DMS153 (cell line): ENCODE results near the gene CD2AP.
"Not testable (repeated sequence)": the region's sequence is repeated elsewhere in the genome, so short reads cannot be mapped to it uniquely, and the experiment has no call there.

Experiments used
- DNase-seq: peaks from one replicate; lab custom pipeline; 2025; lab: John Stamatoyannopoulos, UW

The CD2AP gene

DNA sequence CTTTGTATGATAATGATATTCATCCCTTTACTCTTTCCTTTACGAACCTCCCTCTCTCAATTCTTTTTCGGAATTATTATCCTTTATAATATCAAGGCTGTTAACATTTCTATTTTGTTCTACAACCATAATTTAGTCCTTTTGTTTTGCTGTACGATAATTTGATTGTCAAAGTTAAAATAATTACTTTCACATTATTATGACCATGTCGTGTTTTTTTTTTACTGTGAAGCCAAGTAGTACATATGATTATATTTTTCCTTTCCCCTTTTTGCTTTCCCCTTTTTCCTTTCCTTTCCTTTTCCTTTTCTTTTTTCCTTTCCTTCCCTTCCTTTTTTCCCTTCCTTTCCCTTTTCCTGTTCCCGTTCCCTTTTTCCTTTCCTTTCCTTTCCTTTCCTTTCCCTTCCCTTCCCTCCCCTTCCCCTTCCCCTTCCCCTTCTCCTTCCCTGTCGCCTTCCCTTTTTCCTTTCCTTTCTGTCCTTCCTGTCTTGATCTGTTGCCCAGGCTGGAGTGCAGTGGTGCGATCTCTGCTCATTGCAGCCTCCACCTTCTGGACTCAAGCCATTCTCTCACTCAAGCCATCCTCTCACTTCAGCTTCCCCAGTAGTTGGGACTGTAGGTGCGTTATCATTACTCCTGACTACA lies 19.5 kb downstream of the CD2AP start:
- no peak for DNase-seq

DNA sequence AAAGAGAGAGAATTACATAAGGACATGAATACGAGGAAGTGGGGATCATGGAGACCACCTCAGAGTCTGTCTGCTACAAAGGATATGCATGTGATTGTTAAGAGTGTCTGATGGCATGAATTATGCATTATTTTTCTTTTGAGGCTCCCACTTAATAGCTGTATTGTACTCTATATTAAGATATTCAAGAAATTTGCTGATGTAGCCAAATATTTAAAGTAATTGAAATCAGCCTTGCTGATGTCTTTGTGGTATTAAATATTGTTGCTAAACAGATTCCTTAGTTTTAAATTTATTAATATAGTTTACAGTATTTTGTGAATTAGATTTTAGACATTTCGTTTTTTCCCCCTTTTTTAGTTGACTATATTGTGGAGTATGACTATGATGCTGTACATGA lies 25.3 kb downstream of the CD2AP start:
- DNase-seq: no peak

DNA sequence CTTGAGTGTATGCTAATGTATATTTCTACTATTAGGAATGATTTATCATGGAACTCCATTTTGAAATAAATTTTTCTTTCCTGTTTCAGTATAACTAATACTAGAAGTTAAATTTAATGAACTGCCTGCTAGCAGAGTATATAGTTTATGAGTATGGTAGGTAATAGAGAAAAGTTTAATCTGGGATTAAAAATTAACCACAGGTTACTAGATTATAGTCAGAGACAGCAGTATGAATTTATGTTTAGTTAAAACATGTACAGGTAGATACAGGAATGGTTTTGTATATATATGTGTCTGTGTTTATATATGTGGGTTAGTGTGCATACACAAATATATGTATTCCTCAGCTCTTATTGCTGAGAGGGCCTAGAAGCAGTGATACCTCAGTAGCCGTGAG lies 32.3 kb downstream of the CD2AP start:
- no peak for DNase-seq

DNA sequence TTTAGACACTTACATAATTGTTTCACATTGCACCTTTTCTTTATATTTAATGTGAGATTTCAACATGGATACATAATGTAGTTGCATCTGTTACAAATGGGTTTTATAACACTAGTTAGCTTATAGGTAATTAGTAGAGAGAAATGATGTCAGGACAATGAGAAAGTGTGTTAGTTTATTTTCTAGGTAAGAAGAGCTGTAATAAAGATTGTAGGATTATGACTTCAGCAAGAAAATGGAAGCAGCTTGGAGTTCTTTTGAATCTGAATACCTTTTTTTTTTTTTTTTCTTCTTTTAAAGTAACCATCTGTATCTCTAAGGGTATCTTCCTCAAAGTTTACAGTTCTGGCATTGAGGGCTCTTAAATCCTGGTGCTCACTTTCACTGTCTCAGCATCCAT lies 35.3 kb downstream of the CD2AP start:
- no peak for DNase-seq

DNA sequence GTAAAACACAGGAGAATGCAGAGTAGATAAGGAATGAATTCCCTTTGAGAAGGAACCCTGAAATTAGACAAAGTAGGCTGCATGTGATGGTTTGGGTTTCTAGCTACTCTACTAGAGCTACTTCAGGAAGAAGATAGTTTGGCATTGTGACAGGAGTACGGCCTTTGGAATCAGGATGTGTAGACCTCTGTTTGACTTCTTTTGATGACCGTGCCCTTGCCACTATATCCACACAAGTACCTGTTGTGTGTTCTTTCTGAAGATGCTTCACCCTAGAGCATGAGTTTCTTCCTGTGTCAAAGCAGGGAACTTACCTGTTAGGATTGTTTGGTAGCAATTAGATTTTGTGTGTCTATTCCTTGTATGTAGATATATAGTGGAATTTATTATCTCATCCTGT lies 41.7 kb downstream of the CD2AP start:
- no peak for DNase-seq

DNA sequence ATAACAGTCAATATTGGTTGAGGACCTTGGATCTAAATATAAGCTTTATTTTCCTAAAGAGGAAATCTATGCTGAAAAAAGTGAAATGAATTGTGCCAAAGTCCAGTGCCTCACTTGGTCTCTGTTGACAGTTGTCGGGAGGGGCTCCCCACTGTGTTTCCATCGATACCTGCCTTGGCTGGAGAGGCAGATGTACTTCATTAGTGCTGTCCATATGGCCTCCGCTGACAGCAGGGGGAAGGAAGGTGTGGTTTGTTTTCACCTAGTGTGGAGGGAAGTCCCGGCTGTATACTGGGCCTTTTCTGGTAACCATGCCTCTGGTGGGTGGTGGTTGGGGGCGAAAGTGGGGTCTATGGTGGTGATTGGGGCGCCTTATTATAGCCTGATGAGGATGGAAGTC lies 42.7 kb downstream of the CD2AP start:
- DNase-seq: no peak

DNA sequence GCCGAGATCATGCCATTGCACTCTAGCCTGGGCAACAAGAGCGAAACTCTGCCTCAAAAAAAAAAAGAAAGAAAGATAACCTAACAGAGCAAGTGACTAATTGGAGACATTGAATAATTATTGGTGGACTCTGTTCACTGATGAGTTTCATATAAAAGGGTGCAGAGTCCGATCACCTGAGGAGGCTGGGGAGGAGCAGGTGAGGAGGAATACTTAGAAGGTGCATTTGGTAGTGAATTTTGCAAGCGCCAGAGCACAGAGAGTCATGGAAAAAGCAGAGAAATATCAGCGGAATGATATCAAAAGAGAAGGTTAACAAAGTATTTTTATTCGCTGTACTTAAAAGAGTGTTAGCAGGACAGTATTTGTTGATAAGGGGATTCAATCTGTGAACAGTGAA lies 44.4 kb downstream of the CD2AP start:
- DNase-seq: no peak

DNA sequence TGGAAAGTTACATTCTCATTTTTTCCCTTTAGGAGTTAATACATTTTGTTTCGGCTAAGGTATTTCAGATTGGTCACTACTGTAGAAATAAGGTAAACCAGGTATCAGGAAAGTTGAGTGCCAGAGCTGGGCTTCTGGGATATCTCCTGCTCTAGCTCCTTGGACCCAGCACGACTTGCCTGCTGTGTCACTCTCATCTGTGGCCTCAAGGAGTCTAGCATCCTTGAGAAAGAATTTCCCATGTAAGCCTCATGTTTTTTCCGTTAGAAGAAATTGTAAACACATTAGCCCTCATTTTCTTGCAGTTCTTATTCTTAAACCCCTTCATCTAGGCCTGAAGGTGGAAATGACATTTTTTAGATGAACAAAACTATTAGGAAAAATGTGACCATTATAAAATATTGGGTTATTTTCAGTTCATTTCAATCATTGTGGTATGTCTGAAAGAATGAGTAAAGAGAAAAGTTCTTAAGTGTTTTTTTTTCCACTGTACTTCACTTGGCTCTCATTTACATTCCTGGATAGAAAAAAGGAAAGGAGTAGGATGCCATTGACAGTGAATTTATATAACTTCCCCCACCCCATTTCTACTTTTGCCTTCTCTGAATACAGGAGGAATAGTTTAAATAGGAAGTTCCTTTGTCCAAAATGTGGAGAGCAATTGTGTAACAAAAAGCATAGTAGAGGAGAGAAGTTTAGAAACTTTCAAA lies 46.7 kb downstream of the CD2AP start:
- no peak for DNase-seq

DNA sequence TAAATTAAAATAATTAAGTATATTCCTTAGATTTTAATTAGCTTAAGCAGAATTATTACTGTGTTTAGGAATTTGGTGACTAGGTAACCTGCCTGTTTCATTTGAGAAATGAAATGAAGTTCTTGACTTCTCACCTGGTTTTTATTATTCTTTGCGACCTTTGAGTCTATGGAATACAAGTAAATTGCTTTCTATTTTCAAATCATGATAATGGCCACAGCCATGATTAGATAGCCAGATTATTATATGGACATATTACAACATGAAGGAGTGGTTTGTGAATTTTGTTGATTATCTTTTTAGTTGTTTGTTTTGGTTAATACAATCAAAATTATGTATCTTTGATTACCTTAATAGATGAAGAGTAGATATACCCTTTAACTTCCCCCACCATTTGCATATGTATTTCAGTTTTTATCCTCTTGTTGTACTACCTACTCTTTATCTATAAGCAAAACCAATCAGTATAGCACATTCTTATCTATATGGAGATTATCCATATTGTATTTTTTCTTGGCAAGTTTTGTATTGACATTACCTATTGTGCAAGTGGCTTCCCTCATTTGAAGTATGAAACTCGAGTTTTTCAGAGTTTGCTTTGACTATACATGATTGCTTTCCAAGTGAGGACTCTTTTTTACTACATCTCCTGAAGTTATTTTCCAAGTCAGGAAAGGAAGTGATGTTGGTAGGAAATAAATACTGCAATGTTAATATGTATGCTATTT lies 47.9 kb downstream of the CD2AP start:
- no peak for DNase-seq

DNA sequence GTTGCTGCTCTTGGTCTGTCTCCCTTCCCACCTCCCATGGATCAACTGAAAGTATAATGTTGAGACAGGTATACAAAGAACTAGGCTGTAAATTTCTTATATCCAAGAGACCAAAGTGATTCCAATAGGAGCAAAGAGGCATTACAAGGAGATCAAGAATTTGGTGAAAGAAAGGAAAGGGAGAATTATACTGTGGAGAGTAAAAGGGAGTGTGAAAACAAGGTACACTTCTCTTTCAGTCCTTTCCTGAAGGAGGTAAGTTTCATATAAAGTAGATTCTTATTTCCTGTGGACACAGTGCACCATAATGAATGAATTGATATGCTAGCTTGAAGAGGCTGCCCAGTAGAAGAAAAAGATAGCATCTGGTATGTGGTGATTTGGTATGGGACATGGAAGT lies 49.7 kb downstream of the CD2AP start:
- DNase-seq: no peak

DNA sequence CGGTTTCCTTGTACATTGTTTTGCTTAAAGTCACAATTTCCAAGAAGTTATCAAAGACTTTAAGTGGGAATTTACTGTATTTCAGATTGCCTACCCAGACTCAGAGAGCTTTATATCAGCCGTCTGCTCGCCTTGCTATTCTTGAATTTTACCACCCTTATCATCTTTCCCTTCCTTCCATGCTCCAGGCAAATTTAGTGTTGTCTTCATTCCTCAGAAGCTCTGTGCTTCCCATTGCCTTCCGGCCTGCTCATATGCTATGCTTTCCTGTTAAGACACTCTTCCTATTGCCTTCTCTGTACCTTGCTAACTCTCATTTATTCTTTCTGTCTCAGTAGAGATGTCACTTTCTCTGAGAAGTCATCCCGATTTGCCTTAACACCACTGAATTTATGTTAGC lies 52.1 kb downstream of the CD2AP start:
- no peak for DNase-seq

DNA sequence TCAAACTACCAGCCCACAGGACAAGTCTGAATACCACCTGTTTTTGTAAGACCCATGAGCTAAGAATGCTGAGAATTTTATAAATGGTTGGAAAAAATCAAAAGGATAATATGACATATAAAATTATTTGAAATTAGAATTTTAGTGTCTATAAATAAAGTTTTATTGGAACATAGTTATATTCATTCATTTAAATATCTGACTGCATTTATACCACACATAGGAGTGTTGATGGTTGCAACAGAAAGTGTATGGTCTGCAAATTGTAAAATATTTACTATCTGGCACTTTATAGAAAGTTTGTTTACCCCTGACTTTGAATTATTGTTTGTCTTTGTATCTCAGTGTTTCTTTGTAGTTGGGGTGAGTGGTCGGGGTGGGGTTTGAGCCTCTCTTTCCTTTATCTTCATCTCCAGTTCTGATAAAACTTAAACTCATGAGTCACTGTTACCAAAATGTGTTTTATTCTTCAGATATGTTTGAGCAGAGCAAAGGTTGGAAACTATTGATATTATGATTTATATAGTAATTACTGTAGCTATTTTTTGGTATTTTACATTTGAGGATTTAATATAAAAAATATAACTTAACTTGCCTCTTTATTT lies 55.5 kb downstream of the CD2AP start:
- no peak for DNase-seq

DNA sequence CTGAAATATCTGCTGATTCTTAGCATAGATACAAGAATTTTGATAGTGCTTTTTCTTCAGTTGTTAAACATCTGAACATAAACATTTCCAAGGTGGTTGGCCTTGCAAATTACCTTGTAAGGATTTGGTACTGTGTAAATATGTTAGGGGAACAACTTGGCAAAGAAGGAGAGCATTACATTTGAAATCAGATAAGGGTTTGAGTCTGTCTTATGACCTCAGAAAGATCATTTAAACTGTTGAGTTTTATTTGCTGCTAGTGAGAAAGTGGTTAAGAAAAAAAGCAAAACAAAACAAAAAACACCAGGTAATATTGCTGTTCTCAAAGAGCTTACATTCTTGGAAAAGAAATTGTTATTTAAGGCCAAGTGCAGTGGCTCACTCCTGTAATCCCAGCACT lies 56.5 kb downstream of the CD2AP start:
- DNase-seq: no peak

DNA sequence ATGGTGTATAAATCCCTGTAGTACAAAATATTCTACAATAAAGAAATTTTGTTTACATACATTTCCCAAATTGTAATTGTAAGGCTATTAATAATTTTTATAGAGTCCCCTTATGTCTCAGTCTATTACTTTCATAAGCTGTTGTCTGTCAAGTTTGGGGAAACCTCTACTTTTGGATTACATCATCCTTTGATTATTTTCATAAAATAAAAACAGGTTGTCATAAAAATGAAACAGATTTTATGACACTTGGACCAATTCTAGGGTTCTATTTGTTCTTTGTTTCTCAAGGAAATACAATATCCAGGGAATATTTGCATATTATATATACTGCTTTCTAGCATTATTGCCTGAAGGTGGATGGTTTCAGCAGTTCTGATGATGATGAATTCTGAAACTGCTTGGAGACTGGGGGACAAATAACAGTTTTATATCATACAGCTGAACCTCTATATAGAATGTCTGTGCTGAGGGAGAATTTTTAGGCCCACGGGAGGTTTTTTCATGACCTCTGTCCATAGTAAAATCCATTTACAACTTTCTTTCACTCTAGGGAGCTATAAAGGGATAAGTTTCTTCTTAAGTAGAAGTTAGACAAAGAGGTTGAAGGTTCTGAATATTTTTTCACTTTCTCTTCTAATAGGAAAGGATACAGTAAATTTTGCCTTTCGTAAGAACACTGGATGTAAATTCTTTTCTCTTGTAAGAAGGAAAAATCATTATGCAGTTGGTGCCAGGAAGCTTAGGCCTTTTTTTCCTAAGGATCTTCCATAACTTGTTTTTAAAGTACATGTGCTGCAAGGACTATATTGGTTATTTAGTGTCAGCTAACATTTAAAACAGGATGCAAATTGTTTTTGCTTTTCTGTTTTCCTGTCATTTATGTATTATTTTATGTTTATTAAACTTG lies 58.0 kb downstream of the CD2AP start:
- no peak for DNase-seq

DNA sequence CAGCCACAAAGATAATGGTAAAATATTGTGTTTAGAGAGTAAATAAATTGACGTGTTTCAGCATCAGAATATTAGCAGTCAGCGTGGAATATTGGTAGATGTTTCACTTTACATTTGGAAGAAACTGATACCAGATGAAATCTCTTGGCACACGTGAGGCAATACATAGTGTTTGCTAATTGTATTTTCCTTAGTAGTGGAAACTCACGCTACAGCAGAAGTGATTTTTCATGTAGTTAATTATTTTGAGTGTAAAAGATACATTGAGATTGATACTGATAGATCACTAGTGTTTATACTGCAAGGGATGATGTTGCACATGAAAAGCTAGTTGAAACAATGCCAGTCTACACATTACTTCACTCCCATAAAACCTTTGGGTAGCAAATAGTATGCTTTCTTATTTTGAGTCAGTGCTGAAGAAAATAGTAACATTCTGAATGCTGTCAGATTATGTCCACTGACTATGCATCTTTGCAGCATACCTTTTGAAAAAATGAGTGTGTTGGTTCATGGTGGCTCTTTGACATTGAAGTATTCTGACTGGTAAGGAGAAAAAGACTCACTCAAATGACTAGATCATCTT lies 59.3 kb downstream of the CD2AP start:
- DNase-seq: no peak

DNA sequence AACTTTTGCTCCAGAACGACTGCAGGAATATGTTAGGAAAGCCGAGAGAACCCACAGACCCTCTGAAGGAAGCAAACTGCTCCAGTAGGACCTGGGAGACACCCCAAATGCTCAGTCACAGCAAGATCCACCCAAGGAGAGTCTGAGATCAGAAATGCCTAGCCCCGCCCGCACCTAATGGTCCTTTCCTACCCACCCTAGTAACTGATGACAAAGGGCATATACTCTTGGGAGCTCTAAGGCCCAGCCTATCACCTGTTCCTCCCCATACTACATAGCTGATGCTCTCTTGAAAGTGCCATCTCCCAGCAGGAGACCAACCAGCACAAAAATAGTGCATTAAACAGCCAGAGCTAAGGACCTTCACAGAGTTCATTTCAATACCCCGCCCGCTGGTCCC lies 67.6 kb downstream of the CD2AP start:
- no peak for DNase-seq

DNA sequence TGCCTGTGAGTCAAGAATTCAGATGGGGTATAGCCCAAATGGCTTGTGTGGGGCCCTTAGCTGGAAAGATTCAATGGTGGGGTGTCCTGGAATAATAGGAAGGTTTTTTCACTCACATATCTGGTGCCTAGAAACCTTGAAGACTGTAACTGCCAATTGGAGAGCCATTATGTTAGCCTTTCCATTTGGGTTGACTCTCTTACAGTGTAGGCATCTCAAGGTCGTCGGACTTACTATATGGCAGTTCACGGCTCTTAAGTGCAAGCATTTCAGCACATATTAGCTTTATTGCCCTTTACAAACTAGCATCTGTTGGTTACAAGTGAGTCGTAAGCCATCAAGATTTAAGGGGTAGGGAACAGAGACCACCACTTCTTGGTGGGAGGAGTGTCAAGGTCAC lies 74.1 kb downstream of the CD2AP start:
- DNase-seq: no peak

DNA sequence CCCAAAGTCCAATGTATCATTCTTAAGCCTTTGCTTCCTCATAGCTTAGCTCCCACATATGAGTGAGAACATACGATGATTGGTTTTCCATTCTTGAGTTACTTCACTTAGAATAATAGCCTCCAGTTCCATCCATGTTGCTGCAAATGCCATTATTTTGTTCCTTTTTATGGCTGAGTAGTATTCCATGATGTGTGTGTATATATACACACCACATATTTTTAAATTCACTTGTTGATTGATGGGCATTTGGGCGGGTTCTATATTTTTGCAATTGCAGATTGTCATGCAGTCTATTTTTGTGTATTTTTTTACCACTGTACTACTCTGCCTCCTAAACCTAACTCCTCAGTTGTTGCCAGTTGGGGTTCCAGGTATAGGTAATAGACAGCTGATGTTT lies 74.7 kb downstream of the CD2AP start:
- DNase-seq: no peak

DNA sequence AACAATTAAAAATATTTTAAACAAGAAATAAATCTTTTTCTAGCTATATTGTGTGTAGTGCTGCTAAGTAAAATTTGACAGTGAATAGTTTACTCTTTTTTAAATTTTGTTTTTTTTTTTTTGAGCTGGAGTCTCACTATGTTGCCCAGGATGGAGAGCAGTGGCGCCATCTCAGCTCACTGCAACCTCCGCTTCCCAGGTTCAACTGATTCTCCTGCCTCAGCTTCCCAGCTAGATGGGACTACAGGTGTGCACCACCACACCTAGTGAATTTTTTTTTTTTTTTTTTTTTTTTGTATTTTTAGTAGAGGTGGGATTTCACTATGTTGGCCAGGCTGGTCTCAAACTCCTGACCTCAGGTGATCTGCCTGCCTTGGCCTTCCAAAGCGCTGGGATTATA lies 75.7 kb downstream of the CD2AP start:
- not testable (repeated sequence) for DNase-seq

DNA sequence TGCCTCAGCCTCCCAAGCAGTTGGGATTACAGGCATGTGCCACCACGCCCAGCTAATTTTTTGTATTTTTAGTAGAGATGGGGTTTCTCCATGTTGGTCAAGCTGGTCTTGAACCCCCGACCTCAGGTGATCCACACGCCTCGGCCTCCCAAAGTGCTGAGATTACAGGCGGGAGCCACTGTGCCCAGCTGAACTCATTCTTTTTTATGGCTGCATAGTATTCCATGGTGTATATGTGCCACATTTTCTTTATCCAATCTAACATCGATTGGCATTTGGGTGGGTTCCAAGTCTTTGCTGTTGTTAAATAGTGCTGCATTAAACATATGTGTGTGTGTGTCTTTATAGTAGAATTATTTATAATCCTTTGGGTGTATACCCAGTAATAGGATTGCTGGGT lies 78.9 kb downstream of the CD2AP start:
- not testable (repeated sequence) for DNase-seq

DNA sequence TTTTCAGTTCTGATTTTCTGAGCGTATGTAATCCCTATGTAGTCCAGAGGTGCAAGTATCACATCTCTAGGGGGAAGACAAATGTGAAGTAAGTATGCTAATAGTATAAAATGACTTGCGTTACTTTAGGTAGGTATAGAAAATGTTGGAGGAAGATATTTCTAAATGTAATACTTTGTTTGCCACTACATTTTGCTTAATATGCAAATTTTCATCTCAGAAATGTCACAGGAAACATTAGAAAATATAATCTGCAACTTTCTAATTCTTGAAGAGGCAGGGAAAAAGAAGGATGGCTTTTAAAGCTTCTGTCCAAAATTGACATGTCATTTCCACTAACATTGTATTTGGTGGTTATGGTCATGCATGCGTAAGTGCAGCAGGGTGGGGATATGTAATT lies 85.6 kb downstream of the CD2AP start:
- no peak for DNase-seq

DNA sequence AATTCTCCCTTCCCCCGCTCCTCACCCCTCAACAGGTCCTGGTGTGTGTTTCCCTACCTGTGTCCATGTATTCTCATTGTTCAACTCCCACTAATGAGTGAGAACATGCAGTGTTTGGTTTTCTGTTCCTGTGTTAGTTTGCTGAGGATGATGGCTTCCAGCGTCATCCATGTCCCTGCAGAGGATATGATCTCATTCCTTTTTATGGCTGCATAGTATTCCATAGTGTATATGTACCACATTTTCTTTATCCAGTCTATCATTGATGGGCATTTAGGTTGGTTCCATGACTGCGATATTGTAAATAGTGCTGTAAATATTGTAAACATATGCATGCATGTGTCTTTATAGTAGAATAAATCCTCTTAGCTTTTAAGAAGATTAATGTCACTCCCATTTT lies 89.0 kb downstream of the CD2AP start:
- not testable (repeated sequence) for DNase-seq
